ENCODE measurements around the gene KCNB1.

KCNB1 gene

GRCh38 chr20:49388744-49389143 is 93.7 kb downstream of the KCNB1 start:
- DNase-seq (ENCODE audit: low spot score): no peak

- DNase-seq (ENCODE audit: low spot score): no peak
Measured at GRCh38 chr20:49387581-49387939, 94.9 kb downstream of the KCNB1 start.

- no peak for DNase-seq (ENCODE audit: low spot score)
Measured at GRCh38 chr20:49386848-49387580, 95.5 kb downstream of the KCNB1 start.

- DNase-seq (ENCODE audit: low spot score): no peak
Measured at GRCh38 chr20:49385465-49385864, 97.0 kb downstream of the KCNB1 start.

- no peak for DNase-seq (ENCODE audit: low spot score)
Measured at GRCh38 chr20:49384437-49385434, 97.7 kb downstream of the KCNB1 start.

- no peak for DNase-seq (ENCODE audit: low spot score)
Measured at GRCh38 chr20:49381558-49382493, 100.6 kb downstream of the KCNB1 start.

GRCh38 chr20:49380337-49380780 is 102.1 kb downstream of the KCNB1 start:
- no peak for DNase-seq (ENCODE audit: low spot score)

- DNase-seq (ENCODE audit: low spot score): no peak
Measured at GRCh38 chr20:49379338-49379737, 103.1 kb downstream of the KCNB1 start.

GRCh38 chr20:49377326-49377725 is 105.1 kb downstream of the KCNB1 start:
- DNase-seq (ENCODE audit: low spot score): no peak

GRCh38 chr20:49375170-49375569 is 107.3 kb downstream of the KCNB1 start:
- DNase-seq (ENCODE audit: low spot score): no peak

GRCh38 chr20:49372095-49372734 is 110.3 kb downstream of the KCNB1 start:
- DNase-seq (ENCODE audit: low spot score): no peak

GRCh38 chr20:49368596-49368995 is 113.9 kb downstream of the KCNB1 start:
- DNase-seq (ENCODE audit: low spot score): no peak

- no peak for DNase-seq (ENCODE audit: low spot score)
Measured at GRCh38 chr20:49367113-49367512, 115.4 kb downstream of the KCNB1 start.

GRCh38 chr20:49366687-49367086 is 115.8 kb downstream of the KCNB1 start:
- DNase-seq (ENCODE audit: low spot score): no peak

- no peak for DNase-seq (ENCODE audit: low spot score)
Measured at GRCh38 chr20:49361862-49362660, 120.4 kb downstream of the KCNB1 start.

GRCh38 chr20:49360242-49360968 is 122.1 kb downstream of the KCNB1 start:
- DNase-seq (ENCODE audit: low spot score): no peak

GRCh38 chr20:49356676-49357075 is 125.8 kb downstream of the KCNB1 start:
- DNase-seq (ENCODE audit: low spot score): no peak

GRCh38 chr20:49354673-49355072 is 127.8 kb downstream of the KCNB1 start:
- no peak for DNase-seq (ENCODE audit: low spot score)

GRCh38 chr20:49353348-49353747 is 129.1 kb downstream of the KCNB1 start:
- no peak for DNase-seq (ENCODE audit: low spot score)

- DNase-seq (ENCODE audit: low spot score): no peak
Measured at GRCh38 chr20:49352751-49353150, 129.7 kb downstream of the KCNB1 start.
